WI38 (cell line): Measurements from ENCODE around the gene HECTD4.

Experiments used
- H3K4me3 ChIP-seq: 2 replicates; pipeline ENCODE4 v1.5.1; 2011; ENCODE audit warnings: low read depth, mild to moderate bottlenecking, control low read depth, low read length
- TF ChIP-seq, protein P1 (sequence below): IDR thresholded peaks from 2 replicates; pipeline ENCODE4 v1.5.1; 2012; ENCODE audit warnings: low read depth, mild to moderate bottlenecking, control low read depth, low read length

HECTD4 gene

DNA sequence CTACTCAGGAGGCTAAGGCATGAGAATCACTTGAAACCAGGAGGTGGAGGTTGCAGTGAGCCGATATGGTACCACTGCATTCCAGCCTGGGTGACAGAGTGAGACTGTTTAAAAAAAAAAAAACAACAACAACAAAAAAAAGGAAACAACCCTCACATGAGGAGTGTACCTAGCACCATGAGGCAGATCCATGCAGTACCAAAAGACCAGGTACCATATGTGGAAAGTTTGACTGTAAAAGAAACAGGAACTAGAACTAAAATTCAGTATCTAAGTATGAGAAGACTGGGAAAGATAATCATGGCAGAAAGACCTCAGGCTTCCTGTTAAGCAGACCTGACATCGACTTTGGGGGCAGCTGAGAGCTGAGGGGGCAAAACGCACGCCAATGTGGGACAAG lies 201.8 kb downstream of the HECTD4 start:
- TF ChIP-seq, protein P1, sequence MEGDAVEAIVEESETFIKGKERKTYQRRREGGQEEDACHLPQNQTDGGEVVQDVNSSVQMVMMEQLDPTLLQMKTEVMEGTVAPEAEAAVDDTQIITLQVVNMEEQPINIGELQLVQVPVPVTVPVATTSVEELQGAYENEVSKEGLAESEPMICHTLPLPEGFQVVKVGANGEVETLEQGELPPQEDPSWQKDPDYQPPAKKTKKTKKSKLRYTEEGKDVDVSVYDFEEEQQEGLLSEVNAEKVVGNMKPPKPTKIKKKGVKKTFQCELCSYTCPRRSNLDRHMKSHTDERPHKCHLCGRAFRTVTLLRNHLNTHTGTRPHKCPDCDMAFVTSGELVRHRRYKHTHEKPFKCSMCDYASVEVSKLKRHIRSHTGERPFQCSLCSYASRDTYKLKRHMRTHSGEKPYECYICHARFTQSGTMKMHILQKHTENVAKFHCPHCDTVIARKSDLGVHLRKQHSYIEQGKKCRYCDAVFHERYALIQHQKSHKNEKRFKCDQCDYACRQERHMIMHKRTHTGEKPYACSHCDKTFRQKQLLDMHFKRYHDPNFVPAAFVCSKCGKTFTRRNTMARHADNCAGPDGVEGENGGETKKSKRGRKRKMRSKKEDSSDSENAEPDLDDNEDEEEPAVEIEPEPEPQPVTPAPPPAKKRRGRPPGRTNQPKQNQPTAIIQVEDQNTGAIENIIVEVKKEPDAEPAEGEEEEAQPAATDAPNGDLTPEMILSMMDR, result no peak

DNA sequence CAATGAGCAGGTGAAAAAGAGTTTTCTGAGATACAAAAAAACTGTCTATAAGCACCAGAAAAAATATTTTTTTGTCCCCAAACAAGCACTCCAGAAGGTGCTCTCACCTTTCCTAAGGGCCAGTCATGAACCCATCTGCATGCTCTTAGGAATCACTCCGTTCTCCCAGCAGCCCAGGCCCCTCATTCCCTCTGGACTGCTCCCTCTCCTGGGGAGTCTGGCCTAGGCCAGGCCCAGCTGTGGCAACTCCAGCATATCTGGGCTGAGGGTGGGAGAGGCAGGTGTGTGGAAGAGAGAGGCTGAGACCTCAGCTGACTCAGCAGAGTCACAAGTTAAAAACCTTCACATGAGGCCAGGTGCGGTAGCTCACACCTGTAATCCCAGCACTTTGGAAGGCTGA lies 202.3 kb downstream of the HECTD4 start:
- TF ChIP-seq, protein P1, result no peak
- H3K4me3 ChIP-seq, result no peak overlapping the region

More for the DNA sequence above, 201.8 kb downstream of the HECTD4 start:
- H3K4me3 ChIP-seq, result no peak overlapping the region

DNA sequence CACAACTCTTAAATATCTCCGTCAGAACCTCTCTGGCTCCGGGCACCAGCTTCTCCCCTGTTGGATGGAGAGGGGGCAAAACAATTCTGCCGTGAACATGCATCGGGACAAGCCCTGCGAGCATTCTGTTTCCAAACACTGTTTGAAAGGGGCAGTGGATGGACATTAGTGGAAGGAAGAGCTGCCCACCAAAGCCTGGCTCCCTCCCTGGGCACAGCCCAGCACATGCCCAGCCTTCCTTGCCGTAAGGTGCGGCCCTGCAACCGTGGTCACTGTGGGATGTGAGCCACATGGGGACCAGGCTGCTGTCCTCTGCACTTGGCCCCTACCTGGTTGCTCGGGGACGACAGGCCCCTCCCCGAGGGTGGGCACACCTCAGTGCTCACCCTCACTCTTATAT lies 202.9 kb downstream of the HECTD4 start:
- H3K4me3 ChIP-seq, result no peak overlapping the region

DNA sequence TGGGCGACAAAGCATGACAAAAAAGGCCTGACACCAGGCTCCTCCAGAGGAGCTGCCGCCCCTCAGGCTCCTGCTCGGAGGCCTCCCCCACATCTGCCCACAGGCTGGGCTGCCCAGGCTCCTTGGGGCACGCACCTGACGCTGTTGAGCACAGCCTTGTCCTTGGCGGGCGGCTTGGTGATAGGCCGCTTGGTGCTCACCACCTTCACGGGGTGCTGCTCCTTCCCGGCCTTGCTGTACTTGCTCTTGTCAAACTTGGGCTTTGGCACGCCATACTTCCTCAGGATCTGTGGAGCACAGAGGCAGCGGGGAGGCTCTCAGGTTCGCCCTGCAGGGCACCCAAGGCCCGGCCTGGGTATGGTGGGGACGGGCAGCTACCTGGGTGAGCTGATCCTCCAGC lies 203.4 kb downstream of the HECTD4 start:
- no peak overlapping the region for H3K4me3 ChIP-seq
- TF ChIP-seq, protein P1, result no peak

More for the DNA sequence above, 202.9 kb downstream of the HECTD4 start:
- TF ChIP-seq, protein P1, result no peak

DNA sequence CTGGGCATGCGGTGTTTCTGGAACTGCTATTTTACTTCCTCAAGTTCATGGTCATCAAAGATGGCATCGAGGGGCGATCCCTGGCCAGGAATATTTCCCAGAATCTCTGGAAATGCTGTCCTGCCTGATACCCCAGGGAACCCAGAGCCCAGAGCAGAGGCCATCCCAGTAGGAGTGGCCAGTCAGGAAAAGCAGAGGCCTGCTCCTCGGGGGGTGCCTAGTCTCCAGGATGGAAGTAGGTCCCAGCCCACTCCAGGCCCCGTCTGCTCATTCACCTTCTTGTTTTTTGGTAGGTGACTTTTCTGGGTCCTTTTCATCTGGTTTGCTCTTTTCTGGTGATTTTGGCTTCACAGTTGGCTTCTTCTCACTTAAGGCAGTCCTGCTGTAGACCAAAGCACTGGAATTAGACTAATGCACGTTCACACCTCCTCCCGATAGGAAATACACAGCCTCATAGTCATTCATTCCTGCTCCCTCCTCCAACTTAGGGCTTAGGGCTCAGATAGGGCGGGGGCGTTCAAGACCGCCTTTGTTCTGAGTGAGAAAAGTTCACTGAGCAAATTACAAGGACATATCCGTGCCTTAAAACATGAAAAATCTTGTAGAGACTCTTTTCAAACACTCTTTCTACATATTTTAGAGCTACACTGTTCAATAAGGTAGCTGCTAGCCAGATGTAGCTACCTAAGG lies 205.8 kb downstream of the HECTD4 start:
- no peak overlapping the region for H3K4me3 ChIP-seq
- TF ChIP-seq, protein P1, result no peak

DNA sequence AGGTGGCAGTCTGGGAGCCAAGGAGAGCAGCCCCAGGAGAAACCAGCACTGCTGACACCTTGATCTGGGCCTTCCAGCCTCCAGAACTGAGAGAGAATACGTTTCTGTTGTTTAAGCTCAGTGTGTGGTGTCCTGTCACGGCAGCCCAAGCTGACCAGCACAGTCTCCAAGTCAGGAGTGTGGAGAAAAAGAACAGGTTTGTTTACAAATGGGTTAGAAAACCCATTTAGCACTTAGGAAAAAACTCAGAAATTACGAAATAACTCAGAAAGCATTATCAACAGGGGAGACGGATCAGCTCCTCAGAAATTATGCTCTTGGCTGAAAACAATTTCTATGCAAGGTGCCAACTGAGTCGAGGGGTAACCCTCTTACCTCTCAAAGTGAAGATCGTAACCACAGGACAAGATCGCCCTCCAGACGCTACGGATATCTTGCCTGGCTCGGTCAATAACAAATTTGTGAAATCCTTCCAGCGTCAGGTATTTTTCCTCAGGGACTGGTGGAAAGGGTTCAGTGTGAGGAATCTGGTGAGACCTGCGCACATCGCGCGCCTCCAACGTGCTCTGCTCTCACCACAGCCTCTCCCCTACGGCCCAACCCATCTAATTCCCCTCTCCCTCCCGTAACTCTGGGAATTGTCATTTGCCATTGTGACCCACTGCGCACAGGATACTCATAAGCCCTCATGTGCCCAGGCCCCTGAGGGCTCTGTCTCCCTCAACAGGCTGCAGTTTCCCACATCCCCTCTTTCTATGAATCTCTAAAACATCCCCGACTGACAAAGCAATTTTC lies 206.7 kb downstream of the HECTD4 start:
- TF ChIP-seq, protein P1, result no peak

More for the DNA sequence above, 206.7 kb downstream of the HECTD4 start:
- H3K4me3 ChIP-seq, result no peak overlapping the region
